GM12878 (cell line): Measurements from ENCODE around the gene VAT1. TPM values are rescaled to one million over a fixed set of nuclear protein-coding genes. Genes with fewer than 3 reads are reported as not detected.
A peak's percentile ranks its signal among the peaks of the same experiment; 100 is the strongest.

Source experiments
- ATAC-seq: fragments of 200-7000 bp; cut with Tn5 transposase; 3 replicates; pipeline ENCODE4 v1.9.1; 2020; ENCODE audit warnings: mild to moderate bottlenecking, moderate library complexity
- BruUV-seq: library from RNA; stranded (reverse); fragments of 400-500 nt; replicated peaks from 2 replicates; lab custom pipeline; 2021; lab: Mats Ljungman, UMichigan
- CTCF ChIA-PET: fragments of 300-600 bp; sonication (Branson Sonifier 250); formaldehyde crosslinking; extraction: SDS; loops from one replicate; lab custom pipeline; 2021; ENCODE audit warnings: inconsistent platforms; lab: Yijun Ruan, JAX
- POLR2A ChIA-PET: fragments of 350-600 bp; formaldehyde crosslinking; extraction: SDS; loops from one replicate; lab custom pipeline; 2021; ENCODE audit warnings: inconsistent platforms; lab: Charles Lee
- RAD21 ChIA-PET: fragments of 300-600 bp; sonication (Branson Sonifier 250); formaldehyde crosslinking; loops from one replicate; lab custom pipeline; 2023; ENCODE audit warnings: antibody characterized with exemption; ENCODE audit not compliant: unreplicated experiment; lab: Charles Lee
- SMC1A ChIA-PET: fragments of 300-600 bp; sonication (Branson Sonifier 250); formaldehyde crosslinking; loops from one replicate; lab custom pipeline; 2023; ENCODE audit not compliant: unreplicated experiment, uncharacterized antibody; lab: Charles Lee
- DNase-seq: peaks from one replicate; pipeline ENCODE4 v3.0.0-alpha.2; 2011; ENCODE audit warnings: low read depth, low spot score
- FAIRE-seq: peaks from 3 replicates; lab custom pipeline; 2011; peaks lifted over from hg19 to GRCh38; lab: Jason Lieb, UNC
- H2AFZ ChIP-seq: 2 replicates; pipeline ENCODE4 v1.6.0; 2011; ENCODE audit warnings: low read depth, low read length, control low read depth; ENCODE audit not compliant: control insufficient read depth
- H3K27ac ChIP-seq: 2 replicates; pipeline ENCODE4 v1.5.1; 2011; ENCODE audit warnings: control low read depth; ENCODE audit not compliant: control insufficient read depth, insufficient read depth
- H3K27me3 ChIP-seq, 2 experiments: replicated peaks in 1 of 2; 2 replicates each; pipeline versions ENCODE4 v1.6.0 to v1.6.1; 2011; ENCODE audit warnings: low read length in 1 of 2; ENCODE audit not compliant: control insufficient read depth in 2 of 2, insufficient read depth in 2 of 2
- H3K36me3 ChIP-seq, 2 experiments: 2 replicates each; pipeline ENCODE4 v1.5.1; 2011; ENCODE audit warnings: low read length in 1 of 2; ENCODE audit not compliant: control insufficient read depth in 2 of 2, insufficient read depth in 2 of 2
- H3K4me1 ChIP-seq: 2 replicates; pipeline ENCODE4 v1.6.1; 2011; ENCODE audit warnings: mild to moderate bottlenecking, low read length, moderate library complexity, mixed read lengths; ENCODE audit not compliant: control insufficient read depth, insufficient read depth
- H3K4me2 ChIP-seq: 2 replicates; pipeline ENCODE4 v1.6.0; 2011; ENCODE audit warnings: control low read depth; ENCODE audit not compliant: control insufficient read depth, insufficient read depth
- H3K4me3 ChIP-seq: fragments of 200-600 bp; sonication (generic); 2 replicates; pipeline ENCODE4 v1.5.1; 2016
- H3K79me2 ChIP-seq: 2 replicates; pipeline ENCODE4 v1.6.0; 2011; ENCODE audit warnings: low read length; ENCODE audit not compliant: control insufficient read depth, insufficient read depth
- H3K9ac ChIP-seq: 2 replicates; pipeline ENCODE4 v1.8.0; 2011; ENCODE audit warnings: low read length, control low read depth, mixed read lengths; ENCODE audit not compliant: control insufficient read depth, insufficient read depth
- H3K9me3 ChIP-seq: replicated peaks from 3 replicates; pipeline ENCODE4 v1.5.1; 2011; ENCODE audit warnings: mild to moderate bottlenecking, low read length; ENCODE audit not compliant: control insufficient read depth, insufficient read depth
- H4K20me1 ChIP-seq: 2 replicates; pipeline ENCODE4 v1.6.0; 2011; ENCODE audit not compliant: control insufficient read depth, insufficient read depth
- ATF3 ChIP-seq: IDR thresholded peaks from 2 replicates; pipeline ENCODE4 v1.6.1; 2011; ENCODE audit warnings: low read depth, mild to moderate bottlenecking, low read length, moderate library complexity, borderline replicate concordance; ENCODE audit errors: extremely low read depth
- BCL11A ChIP-seq: IDR thresholded peaks from 2 replicates; pipeline ENCODE4 v1.6.1; 2011; ENCODE audit warnings: low read depth, low read length
- CHD4 ChIP-seq: fragments of 200-600 bp; sonication (generic); IDR thresholded peaks from 2 replicates; pipeline ENCODE4 v1.6.1; 2016; ENCODE audit warnings: mild to moderate bottlenecking
- CREB1 ChIP-seq: IDR thresholded peaks from 2 replicates; pipeline ENCODE4 v1.6.1; 2012; ENCODE audit warnings: low read depth, mild to moderate bottlenecking, inconsistent platforms
- E2F8 ChIP-seq: fragments of 450-650 bp; IDR thresholded peaks from 2 replicates; pipeline ENCODE4 v1.6.1; 2018; ENCODE audit warnings: mild to moderate bottlenecking, low read depth, moderate library complexity; ENCODE audit not compliant: partially characterized antibody
- ESRRA ChIP-seq: IDR thresholded peaks from 2 replicates; pipeline ENCODE4 v1.6.1; 2012; ENCODE audit warnings: mild to moderate bottlenecking, low read length, improper control_type of control experiment
- GABPA ChIP-seq: IDR thresholded peaks from 2 replicates; pipeline ENCODE4 v1.6.1; 2014; ENCODE audit warnings: antibody characterized with exemption, low read depth, mild to moderate bottlenecking, inconsistent platforms
- JUNB ChIP-seq: IDR thresholded peaks from 2 replicates; pipeline ENCODE4 v1.6.1; 2016; ENCODE audit warnings: antibody characterized with exemption, mild to moderate bottlenecking
- LARP7 ChIP-seq: fragments of 450-650 bp; IDR thresholded peaks from 2 replicates; pipeline ENCODE4 v1.6.1; 2017; ENCODE audit warnings: mild to moderate bottlenecking
- MEF2B ChIP-seq: fragments of 450-650 bp; IDR thresholded peaks from 2 replicates; pipeline ENCODE4 v1.6.1; 2018; ENCODE audit warnings: mild to moderate bottlenecking, moderate library complexity; ENCODE audit not compliant: partially characterized antibody, poor library complexity, severe bottlenecking
- MLLT1 ChIP-seq: fragments of 450-650 bp; IDR thresholded peaks from 2 replicates; pipeline ENCODE4 v1.6.1; 2016; ENCODE audit warnings: mild to moderate bottlenecking
- NFYB ChIP-seq: IDR thresholded peaks from 2 replicates; pipeline ENCODE4 v1.6.1; 2011; ENCODE audit warnings: low read depth, mild to moderate bottlenecking, low read length, improper control_type of control experiment, moderate library complexity; ENCODE audit not compliant: insufficient read depth
- NR2C2 ChIP-seq: IDR thresholded peaks from 2 replicates; pipeline ENCODE4 v1.6.1; 2011; ENCODE audit warnings: borderline replicate concordance, low read depth; ENCODE audit not compliant: control insufficient read depth, insufficient read length
- NR2F1 ChIP-seq: fragments of 450-650 bp; conservative IDR thresholded peaks from 2 replicates; pipeline ENCODE4 v1.6.1; 2017; ENCODE audit warnings: mild to moderate bottlenecking
- NRF1 ChIP-seq: conservative IDR thresholded peaks from 2 replicates; pipeline ENCODE4 v1.6.1; 2011; ENCODE audit warnings: mild to moderate bottlenecking, low read depth, low read length, improper control_type of control experiment
- PAX5 ChIP-seq: IDR thresholded peaks from 2 replicates; pipeline ENCODE4 v1.6.1; 2011; ENCODE audit warnings: low read depth, low read length, borderline replicate concordance
- POLR2AphosphoS5 ChIP-seq: IDR thresholded peaks from 2 replicates; pipeline ENCODE4 v1.6.1; 2011; ENCODE audit warnings: mild to moderate bottlenecking, low read length, inconsistent platforms
- RAD51 ChIP-seq: fragments of 450-650 bp; IDR thresholded peaks from 2 replicates; pipeline ENCODE4 v1.6.1; 2016; ENCODE audit warnings: moderate library complexity, mild to moderate bottlenecking, inconsistent platforms
- SMAD1 ChIP-seq: fragments of 450-650 bp; IDR thresholded peaks from 2 replicates; pipeline ENCODE4 v1.6.1; 2018; ENCODE audit warnings: mild to moderate bottlenecking, low read depth; ENCODE audit not compliant: partially characterized antibody
- SP1 ChIP-seq: IDR thresholded peaks from one replicate; pipeline ENCODE4 v1.6.1; 2011; ENCODE audit warnings: low read depth, low read length
- SUZ12 ChIP-seq: fragments of 200-600 bp; sonication (generic); IDR thresholded peaks from one replicate; pipeline ENCODE4 v1.6.1; 2018; ENCODE audit warnings: antibody characterized with exemption, mild to moderate bottlenecking; ENCODE audit not compliant: unreplicated experiment
- YY1 ChIP-seq: IDR thresholded peaks from 2 replicates; pipeline ENCODE4 v1.6.1; 2011; ENCODE audit warnings: low read depth, mild to moderate bottlenecking, low read length
- ZNF217 ChIP-seq: fragments of 450-650 bp; IDR thresholded peaks from 2 replicates; pipeline ENCODE4 v1.6.1; 2017; ENCODE audit warnings: antibody characterized with exemption, mild to moderate bottlenecking
- WGBS: methylation state at CpG from one replicate; pipeline ENCODE4 v1.1.6; 2016; ENCODE audit warnings: low lambda C conversion rate; ENCODE audit not compliant: insufficient replicate concordance, insufficient coverage; ENCODE audit errors: missing lambda C conversion rate; 5-methylcytosine and 5-hydroxymethylcytosine counted together
- in situ Hi-C: fragments of 300-500 bp; cut with MboI; formaldehyde crosslinking; loops from 9 replicates; pipeline ENCODE4 v1.14.3; 2018; ENCODE audit warnings: mixed read lengths
- intact Hi-C: fragments of 100-400 bp; cut with micrococcal nuclease; formaldehyde crosslinking; loops from one replicate; pipeline ENCODE4 v1.14.2; 2022; ENCODE audit not compliant: unreplicated experiment
- polyA plus RNA-seq, 11 experiments: library from polyadenylated mRNA; depleted of rRNA in 4 of 11; unstranded in 6 of 11; stranded (reverse) in 5 of 11; fragments of >200 nt; fragmentation: Nextera tagmentation in 4 of 11; fragmentation: Illumina TruSeq in 1 of 11; extraction: Ambion mirVana in 4 of 11; extraction: Trizol in 1 of 11; gene quantifications; 1 replicate in 1 of 11; 2 replicates in 10 of 11; pipeline versions ENCODE4 v1.2.1 to v1.2.3, GENCODE V29; 2011 to 2016; ENCODE audit warnings: inconsistent platforms in 2 of 11, missing spikeins in 2 of 11, low read depth in 1 of 11
- total RNA-seq, 4 experiments: library from RNA; depleted of rRNA in 3 of 4; stranded (reverse); fragments of >200 nt in 3 of 4; fragmentation: Illumina TruSeq in 1 of 4; extraction: Trizol in 1 of 4; gene quantifications; 2 replicates each; pipeline versions ENCODE4 v1.2.1 to v1.2.3, GENCODE V29; 2013 to 2021

The VAT1 gene
- total and polyA plus RNA-seq, 10 of the 15 experiments (the other 5 are each of a cell fraction or from before 2014, with no cell fraction given): 5.0 to 19.8 (median 8.2) TPM

GRCh38 chr17:42985225-42985624, 37.0 kb downstream of the VAT1 start:
- ChIA-PET RAD21 (interaction anchor here (0.6 to 3.3 kb wide), 5 partner anchors 13 to 222 kb away, joined by 3 to 31 read pairs (median 5); partner anchors contain the start of genes IFI35, RPL27 and VAT1), CTCF (interaction anchor here (1.0 to 6.4 kb wide), 6 partner anchors 12 to 407 kb away, joined by 3 to 66 read pairs (median 4); partner anchors contain the start of genes AARSD1, BECN1, RND2 and RPL27), SMC1A (interaction anchor here (0.7 to 5.8 kb wide), 7 partner anchors 11 to 146 kb away, joined by 3 to 47 read pairs (median 4); partner anchors contain the start of genes AARSD1, IFI35 and RPL27), POLR2A (interaction anchor here (0.6 to 3.3 kb wide), 9 partner anchors 9 to 512 kb away, joined by 3 to 21 read pairs (median 3); partner anchors contain the start of gene RPL27)
- 0% methylated on average over 1 of the region's 1 CpG for WGBS
- H3K4me2 ChIP-seq: peak overlapping the region; percentile 78
- DNase-seq: peak; percentile 73
- H3K36me3 ChIP-seq: peaks cover 5 to 21% of the 10 kb centered on the region in 2 experiments
- H2AFZ ChIP-seq: no peak overlapping the region
- in situ Hi-C loops (no loop called here), intact Hi-C loops (no loop called here)
- peak overlapping the region; percentile 32 for H3K9ac ChIP-seq
- H3K27me3 ChIP-seq: no peaks in the 10 kb centered on the region
- FAIRE-seq: peak; percentile 80
- peak overlapping the region; percentile 35 for H3K4me3 ChIP-seq
- H3K27ac ChIP-seq: peak overlapping the region; percentile 79
- no peaks in the 10 kb centered on the region for H4K20me1 ChIP-seq
- BruUV-seq: no TSS peak
- peak; percentile 83 for ATAC-seq
- peaks cover 40% of the 10 kb centered on the region for H3K79me2 ChIP-seq
- peaks cover 20% of the 10 kb centered on the region for H3K4me1 ChIP-seq
- no peaks in the 10 kb centered on the region for H3K9me3 ChIP-seq
- no peak for TF ChIP-seq NRF1
- no peak for TF ChIP-seq ESRRA
- no peak for TF ChIP-seq POLR2AphosphoS5
- TF ChIP-seq NR2C2: no peak
- TF ChIP-seq GABPA: no peak
- TF ChIP-seq RAD51: no peak
- TF ChIP-seq NFYB: no peak
- TF ChIP-seq YY1: no peak
- no peak for TF ChIP-seq JUNB
- 0 out of 2 replicates have a peak, but pooled peaks have one; percentile 39 for TF ChIP-seq MLLT1
- no peak for TF ChIP-seq E2F8
- peak; percentile 86; the same call in 1 of the 2 replicates for TF ChIP-seq ZNF217
- TF ChIP-seq SMAD1: no peak
- no peak for TF ChIP-seq NR2F1
- no peak for TF ChIP-seq ATF3
- TF ChIP-seq MEF2B: no peak
- TF ChIP-seq PAX5: peak; percentile 91
- no peak for TF ChIP-seq SP1
- no peak for TF ChIP-seq LARP7
- TF ChIP-seq CREB1: no peak
- TF ChIP-seq BCL11A: no peak
- no peak for TF ChIP-seq CHD4
- TF ChIP-seq SUZ12: no peak
